BJ (cell line): ENCODE results near the gene KCNQ5. TPM values are rescaled to one million over a fixed set of nuclear protein-coding genes. Genes with fewer than 3 reads are reported as not detected.

Experiments
- CTCF ChIA-PET: fragments of 350-600 bp; formaldehyde crosslinking; extraction: SDS; loops from one replicate; lab custom pipeline; 2021; ENCODE audit warnings: antibody characterized with exemption, inconsistent platforms; lab: Yijun Ruan, JAX
- POLR2A ChIA-PET: fragments of 300-600 bp; sonication (Branson Sonifier 250); formaldehyde crosslinking; extraction: SDS; loops from one replicate; lab custom pipeline; 2021; ENCODE audit warnings: antibody characterized with exemption; lab: Charles Lee
- DNase-seq: peaks from one replicate; pipeline ENCODE4 v3.0.0-alpha.2; 2011; ENCODE audit warnings: low read depth
- H3K27me3 ChIP-seq: 2 replicates; pipeline ENCODE4 v1.6.0; 2011; ENCODE audit warnings: low read length; ENCODE audit not compliant: control insufficient read depth, insufficient read depth
- H3K36me3 ChIP-seq: 2 replicates; pipeline ENCODE4 v1.5.1; 2011; ENCODE audit warnings: low read length; ENCODE audit not compliant: control insufficient read depth, insufficient read depth
- H3K4me3 ChIP-seq: 2 replicates; pipeline ENCODE4 v1.5.1; 2011; ENCODE audit warnings: low read depth, mild to moderate bottlenecking, control low read depth, low read length
- polyA plus RNA-seq: library from polyadenylated mRNA; depleted of rRNA; stranded (reverse); fragments of >200 nt; gene quantifications from 2 replicates; pipeline ENCODE4 v1.2.3, GENCODE V29; 2011
- TF ChIP-seq, protein P1 (sequence below): IDR thresholded peaks from 2 replicates; pipeline ENCODE4 v1.5.1; 2011; ENCODE audit warnings: low read depth, mild to moderate bottlenecking, control low read depth, inconsistent platforms, low read length, moderate library complexity; ENCODE audit not compliant: insufficient read depth

Gene KCNQ5
- polyA plus RNA-seq, 1 experiment = 1.4 TPM

DNA sequence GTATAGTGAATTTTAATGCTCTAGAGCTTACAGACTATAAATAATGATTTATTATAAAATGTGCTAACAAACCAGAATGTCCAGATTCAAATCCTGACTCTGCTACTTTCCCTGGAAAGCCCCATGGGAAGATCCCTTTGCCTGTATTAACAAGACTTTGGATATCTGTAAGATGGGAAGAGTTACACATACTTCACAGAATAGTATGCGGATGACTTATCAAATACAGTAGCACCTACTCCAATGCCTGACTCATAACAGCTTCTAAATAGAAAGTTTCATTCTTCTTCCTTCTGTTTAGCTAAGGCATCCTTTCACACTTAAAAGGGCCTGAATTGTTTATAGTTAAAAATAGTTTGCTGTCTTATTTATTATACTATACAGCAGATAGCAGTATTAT is 166.3 kb downstream of the KCNQ5 start:
- ChIA-PET POLR2A (no interaction called here), CTCF (interaction anchor here (0.7 to 1.3 kb wide), 2 partner anchors 10 to 97 kb away, joined by 3 to 5 read pairs; no protein-coding TSS in a partner anchor)
- Histone ChIP-seq H3K36me3 (no peaks in the 10 kb centered on the region), H3K27me3 (no peaks in the 10 kb centered on the region), H3K4me3 (no peak overlapping the region)
- no peak for DNase-seq
- TF ChIP-seq, protein P1, sequence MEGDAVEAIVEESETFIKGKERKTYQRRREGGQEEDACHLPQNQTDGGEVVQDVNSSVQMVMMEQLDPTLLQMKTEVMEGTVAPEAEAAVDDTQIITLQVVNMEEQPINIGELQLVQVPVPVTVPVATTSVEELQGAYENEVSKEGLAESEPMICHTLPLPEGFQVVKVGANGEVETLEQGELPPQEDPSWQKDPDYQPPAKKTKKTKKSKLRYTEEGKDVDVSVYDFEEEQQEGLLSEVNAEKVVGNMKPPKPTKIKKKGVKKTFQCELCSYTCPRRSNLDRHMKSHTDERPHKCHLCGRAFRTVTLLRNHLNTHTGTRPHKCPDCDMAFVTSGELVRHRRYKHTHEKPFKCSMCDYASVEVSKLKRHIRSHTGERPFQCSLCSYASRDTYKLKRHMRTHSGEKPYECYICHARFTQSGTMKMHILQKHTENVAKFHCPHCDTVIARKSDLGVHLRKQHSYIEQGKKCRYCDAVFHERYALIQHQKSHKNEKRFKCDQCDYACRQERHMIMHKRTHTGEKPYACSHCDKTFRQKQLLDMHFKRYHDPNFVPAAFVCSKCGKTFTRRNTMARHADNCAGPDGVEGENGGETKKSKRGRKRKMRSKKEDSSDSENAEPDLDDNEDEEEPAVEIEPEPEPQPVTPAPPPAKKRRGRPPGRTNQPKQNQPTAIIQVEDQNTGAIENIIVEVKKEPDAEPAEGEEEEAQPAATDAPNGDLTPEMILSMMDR = no peak

DNA sequence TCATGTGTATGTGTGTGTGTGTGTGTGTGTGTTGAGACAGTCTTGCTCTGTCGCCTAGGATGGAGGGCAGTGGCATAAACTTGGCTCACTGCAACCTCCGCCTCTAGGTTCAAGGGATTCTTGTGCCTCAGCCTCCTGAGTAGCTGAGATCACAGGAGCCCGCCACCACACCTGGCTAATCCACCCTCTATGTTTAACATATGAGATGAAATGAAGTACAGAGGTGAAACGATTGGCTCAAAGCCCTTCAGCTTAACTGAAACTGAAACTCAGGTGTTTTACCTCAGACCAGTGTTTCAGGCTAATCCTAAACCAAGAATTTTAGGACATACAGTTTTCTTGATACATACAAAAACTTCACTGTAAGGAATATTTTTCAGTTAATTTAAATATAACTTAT is 167.3 kb downstream of the KCNQ5 start:
- no peak overlapping the region for H3K4me3 ChIP-seq
- H3K27me3 ChIP-seq = no peaks in the 10 kb centered on the region
- DNase-seq = no peak
- TF ChIP-seq, protein P1 = no peak
- H3K36me3 ChIP-seq = no peaks in the 10 kb centered on the region
- ChIA-PET POLR2A (no interaction called here), CTCF (interaction anchor here (0.6 to 1.3 kb wide), 2 partner anchors 9 to 766 kb away, joined by 3 to 5 read pairs; no protein-coding TSS in a partner anchor)

DNA sequence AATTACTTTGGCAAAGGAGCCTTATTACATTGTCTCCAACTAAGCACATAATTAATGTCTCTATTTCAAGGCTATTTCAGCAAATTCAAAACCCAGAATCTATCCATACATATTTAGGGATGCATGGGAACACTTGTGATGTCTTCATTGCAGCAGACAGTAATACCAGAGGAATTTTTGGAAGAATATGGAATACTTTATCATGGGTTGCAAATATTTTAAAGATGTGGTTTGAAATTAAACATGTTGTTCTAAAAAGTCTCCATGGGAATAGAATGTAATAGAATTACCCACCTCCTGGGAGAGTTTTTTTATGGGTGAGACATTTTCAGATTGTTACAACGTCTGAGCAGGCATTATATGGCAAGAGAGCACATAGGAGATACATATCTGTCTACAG is 170.8 kb downstream of the KCNQ5 start:
- no peaks in the 10 kb centered on the region for H3K27me3 ChIP-seq
- no peaks in the 10 kb centered on the region for H3K36me3 ChIP-seq
- H3K4me3 ChIP-seq = no peak overlapping the region
- CTCF ChIA-PET = interaction anchor here (1.1 kb wide), 1 partner anchor 276 kb away, joined by 3 read pairs; no protein-coding TSS in a partner anchor
- TF ChIP-seq, protein P1 = no peak
- POLR2A ChIA-PET = no interaction called here
- DNase-seq = no peak

DNA sequence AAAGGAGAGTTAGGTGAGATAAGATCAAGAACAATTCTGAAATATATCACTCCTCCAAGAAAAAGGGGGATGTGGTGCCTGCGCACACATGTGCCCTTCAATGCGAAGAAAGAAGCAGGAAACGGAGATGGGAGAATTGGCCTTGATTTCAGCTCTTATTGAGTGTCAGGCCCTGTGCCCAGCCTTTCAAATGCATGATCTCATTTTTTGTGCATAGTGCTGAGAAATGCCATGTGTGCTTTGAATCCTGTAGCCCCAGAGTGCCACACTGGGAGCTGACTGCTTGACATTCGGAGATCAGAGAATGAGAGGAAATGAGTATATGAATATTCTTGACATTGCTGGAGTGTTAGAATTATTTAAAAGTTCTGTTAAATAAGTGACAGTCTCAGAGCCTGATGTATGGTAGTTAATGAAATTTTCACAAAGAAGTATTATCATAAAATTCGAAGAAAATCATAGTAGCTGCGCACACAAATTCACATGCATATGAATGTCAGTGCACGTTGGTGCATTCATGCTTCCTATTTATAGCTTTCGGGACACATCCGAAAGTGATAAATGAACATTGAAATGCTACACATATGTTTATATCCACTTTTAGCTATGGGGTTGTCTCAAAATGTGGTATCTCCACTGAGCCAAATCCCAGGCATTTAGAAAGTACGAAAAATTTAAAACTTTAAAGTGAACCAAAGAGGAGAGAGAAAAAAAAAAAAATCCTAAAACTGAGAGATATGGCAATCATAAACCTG is 172.0 kb downstream of the KCNQ5 start:
- ChIA-PET POLR2A (no interaction called here), CTCF (no interaction called here)
- Histone ChIP-seq H3K27me3 (no peaks in the 10 kb centered on the region), H3K4me3 (no peak overlapping the region), H3K36me3 (no peaks in the 10 kb centered on the region)
- TF ChIP-seq, protein P1 = no peak
- no peak for DNase-seq

DNA sequence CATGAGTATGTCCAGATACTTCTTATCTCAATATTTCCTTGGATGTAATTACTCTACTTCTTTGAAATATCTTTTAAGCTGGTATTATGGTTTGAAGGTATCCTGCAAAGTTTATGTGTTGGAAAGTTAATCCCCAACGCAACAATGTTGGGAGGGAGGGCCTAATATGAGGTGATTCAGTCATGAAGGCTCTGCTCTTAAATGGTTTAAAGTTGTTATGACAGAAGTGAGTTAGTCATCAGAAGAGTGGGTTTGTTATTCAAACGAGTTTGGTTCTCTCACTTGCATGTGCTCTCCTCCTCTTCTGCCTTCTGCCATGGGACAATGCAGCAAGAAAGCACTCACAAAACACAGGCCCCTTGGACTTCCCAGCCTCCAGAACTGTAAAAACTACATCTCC is 176.3 kb downstream of the KCNQ5 start:
- Histone ChIP-seq H3K27me3 (no peaks in the 10 kb centered on the region), H3K4me3 (no peak overlapping the region), H3K36me3 (no peaks in the 10 kb centered on the region)
- POLR2A ChIA-PET = no interaction called here
- CTCF ChIA-PET = interaction anchor here (1.3 kb wide), 1 partner anchor 9 kb away, joined by 5 read pairs; no protein-coding TSS in a partner anchor
- TF ChIP-seq, protein P1 = no peak
- DNase-seq = no peak
